GM15510 (cell line): ENCODE results near the gene PRKAG2.

Experiments
- POLR2A ChIP-seq: IDR thresholded peaks from 3 replicates; pipeline ENCODE4 v1.6.1; 2011; ENCODE audit warnings: borderline replicate concordance; ENCODE audit not compliant: insufficient read length; ENCODE audit errors: extremely low read depth

PRKAG2 gene

GRCh38 chr7:151756866-151757265 lies 120.0 kb downstream of the PRKAG2 start:
- no peak for TF ChIP-seq POLR2A

GRCh38 chr7:151756076-151756731 lies 120.7 kb downstream of the PRKAG2 start:
- no peak for TF ChIP-seq POLR2A

DNA sequence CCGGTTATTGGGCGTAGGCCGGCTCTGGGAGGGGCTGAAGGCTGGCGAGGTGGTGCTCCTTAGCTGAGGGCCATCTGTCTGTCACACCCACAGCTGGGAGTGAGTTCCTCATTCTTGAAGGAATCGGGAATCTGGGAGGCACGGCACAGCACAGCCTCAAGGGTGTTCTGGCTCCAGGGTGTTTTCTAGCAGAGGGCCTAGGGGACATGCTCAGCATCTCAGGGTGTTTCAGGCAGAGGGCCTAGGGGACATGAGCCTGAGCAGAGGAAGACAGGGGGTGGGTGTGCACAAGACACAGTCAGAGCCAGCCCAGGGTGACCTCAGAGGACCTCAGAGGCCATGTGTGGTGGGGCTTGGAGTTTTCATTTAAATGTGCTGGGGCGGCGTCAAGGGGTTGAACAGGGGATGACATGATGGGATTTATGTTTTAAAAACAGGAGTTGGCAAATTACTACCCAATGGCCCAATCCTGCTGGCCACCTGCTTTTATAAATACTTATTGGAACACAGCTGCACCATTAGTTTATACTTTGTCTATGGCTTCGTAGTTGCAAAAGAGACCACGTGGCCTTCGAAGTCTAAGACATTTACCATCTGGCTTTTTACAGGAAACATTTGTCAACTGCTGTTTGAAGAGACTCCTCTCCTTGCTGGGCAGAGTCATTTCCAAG lies 121.6 kb downstream of the PRKAG2 start:
- TF ChIP-seq POLR2A = no peak

- TF ChIP-seq POLR2A = no peak
Observed at GRCh38 chr7:151754688-151755130, 122.2 kb downstream of the PRKAG2 start.

DNA sequence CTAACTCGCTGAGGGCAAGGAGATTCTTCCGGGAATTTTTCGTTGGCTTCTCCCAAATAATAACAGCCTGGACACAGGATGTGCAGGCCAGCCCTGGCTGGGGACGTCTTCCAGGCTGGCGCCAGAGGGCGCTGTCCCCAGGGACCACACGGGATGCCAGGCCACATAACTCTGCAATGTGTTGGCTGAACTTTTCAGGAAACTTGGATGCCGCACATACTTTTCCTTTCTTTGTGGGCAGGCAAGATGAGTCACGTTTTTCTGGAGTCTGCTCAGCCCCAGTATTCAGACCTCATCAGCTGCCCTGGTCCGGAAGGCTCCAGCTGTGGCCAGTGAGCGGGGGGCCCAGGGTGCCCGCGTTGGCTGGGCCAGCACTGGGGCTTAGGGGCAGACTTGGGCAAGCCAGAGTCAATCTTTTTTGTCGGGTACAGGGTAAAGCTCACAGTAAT lies 122.7 kb downstream of the PRKAG2 start:
- TF ChIP-seq POLR2A = no peak

DNA sequence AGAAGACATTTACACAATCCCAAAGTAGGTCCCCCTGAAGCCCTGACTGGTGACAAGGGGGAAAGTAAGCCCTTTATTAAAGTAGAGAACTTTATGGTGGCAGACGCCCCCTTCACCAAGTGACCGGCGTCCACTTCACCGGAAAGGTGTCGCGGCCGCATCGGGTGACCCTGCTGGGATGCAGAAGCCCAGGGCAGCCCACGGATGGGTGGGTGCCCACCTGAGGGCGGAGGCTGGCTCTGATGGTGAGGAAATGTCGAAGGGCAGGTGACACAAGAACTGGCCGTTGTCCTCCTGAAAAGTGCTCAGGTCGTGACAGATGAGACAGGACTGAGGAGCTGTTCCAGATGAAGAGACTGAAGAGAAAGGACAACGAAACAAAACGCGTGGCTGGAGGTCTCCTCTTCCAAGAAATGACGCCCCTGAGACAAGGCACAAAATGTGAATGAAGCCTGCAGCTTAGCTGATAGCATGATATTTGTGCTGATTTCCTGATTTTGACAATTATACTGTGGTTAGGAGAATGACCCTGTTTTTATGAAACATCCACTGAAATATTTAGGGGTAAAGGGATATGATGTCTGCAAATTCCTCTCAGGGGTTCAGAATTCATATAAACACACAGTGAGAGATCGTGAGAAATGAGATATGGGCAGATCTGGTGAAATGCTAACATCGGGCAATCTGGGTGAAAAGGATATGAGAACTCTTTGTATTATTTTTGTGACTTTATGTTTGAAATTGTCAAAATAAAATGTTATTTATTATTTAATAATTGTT lies 123.9 kb downstream of the PRKAG2 start:
- no peak for TF ChIP-seq POLR2A

DNA sequence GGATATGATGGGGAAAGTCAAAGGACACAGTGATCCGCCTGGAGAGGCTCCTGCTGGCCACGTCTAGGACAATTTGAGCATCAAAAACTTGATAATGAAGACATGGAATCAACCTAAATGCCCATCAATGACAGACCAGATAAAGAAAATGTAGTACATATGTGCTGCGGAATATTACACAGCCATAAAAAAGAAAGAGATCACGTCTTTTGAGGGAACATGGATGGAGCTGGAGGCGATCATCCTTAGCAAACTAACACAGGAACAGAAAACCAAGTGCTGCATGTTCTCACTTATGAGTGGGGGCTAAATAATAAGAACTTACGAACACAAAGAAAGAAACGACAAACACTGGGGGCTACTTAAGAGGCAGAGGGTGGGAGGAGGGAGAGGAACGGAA lies 124.9 kb downstream of the PRKAG2 start:
- no peak for TF ChIP-seq POLR2A

DNA sequence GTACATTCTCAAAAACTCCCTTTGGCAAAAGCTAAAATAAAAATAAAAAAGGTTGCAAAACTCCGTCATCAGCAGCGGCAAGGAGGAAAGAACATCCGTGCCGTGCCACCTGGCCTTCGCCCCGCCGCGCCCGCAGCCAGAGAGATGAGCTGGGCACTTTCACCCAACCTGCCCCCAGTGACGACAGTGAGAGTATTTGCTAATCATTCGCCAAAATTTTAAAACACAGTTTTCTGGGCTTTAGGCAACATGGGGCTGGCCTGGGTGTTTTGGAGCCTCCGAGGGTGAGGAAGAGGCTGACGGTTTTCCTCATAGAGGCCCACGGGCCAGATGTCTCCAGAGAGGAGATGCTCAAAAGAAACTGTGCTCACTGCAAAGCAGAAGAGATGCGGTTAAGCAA lies 128.2 kb downstream of the PRKAG2 start:
- TF ChIP-seq POLR2A = no peak

DNA sequence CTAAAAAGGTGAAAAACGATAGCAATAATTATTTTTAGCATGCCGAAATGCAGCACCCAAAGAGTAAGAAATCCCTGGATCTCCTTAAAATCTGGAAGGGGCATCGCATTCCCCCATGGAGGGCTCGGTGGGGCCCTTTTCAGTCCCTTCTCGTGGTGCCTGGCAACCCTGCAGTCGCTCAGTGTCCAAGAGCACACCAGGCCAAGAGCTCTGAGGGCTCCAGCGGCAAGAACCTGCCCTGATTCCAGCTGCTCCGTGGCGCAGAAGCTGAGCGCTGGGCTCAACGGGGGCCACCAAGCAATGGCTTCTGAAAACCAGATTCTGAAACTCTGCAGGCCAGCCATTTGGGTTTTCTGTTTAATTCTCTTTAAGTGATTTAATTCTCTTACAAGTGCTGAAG lies 131.2 kb downstream of the PRKAG2 start:
- TF ChIP-seq POLR2A = no peak

DNA sequence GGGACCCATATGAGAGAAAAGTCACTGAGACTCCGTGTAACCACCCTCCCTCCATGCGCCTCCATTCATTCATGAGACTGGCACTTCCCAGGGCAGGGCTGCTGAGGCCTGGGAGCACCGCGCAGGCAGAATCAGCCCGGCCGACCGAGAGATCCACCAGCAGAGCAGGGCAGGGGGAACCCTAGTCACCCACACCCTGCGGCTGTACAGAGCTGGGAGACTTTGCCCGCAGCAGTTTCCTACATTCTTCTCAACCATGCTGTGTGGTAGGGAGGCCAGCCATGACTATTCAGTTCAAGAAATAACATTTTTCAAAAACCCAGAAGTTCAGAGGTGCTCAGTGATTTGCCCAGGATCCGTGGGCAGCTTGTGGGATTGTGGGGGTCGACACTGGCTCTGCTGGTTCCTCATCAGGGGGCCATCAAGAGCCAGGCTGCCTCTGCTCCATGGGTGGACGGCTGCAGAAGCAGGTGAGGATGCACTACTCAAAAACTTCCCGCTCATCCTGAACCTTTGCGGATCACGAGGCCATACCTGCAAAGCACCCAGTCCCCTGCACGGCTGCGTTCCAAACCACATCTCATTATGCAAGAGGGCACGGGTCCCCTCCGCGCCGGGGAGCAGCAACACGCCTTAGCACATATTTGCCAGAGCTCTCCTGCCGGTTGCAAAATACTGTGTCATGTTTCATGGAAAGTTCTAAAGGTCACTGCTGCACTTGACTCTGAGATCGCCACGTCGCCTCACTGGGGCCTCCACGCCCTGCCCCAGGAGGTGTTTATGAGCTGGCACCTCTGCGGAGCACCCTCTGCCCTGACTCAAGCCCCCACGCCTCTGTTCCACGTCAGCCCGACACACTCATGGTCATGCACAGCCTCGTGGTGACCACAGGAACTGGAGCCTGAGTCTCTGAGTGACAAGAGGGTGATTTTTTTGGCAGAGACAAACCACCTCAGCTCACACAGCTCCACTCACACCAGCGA lies 132.0 kb downstream of the PRKAG2 start:
- no peak for TF ChIP-seq POLR2A

DNA sequence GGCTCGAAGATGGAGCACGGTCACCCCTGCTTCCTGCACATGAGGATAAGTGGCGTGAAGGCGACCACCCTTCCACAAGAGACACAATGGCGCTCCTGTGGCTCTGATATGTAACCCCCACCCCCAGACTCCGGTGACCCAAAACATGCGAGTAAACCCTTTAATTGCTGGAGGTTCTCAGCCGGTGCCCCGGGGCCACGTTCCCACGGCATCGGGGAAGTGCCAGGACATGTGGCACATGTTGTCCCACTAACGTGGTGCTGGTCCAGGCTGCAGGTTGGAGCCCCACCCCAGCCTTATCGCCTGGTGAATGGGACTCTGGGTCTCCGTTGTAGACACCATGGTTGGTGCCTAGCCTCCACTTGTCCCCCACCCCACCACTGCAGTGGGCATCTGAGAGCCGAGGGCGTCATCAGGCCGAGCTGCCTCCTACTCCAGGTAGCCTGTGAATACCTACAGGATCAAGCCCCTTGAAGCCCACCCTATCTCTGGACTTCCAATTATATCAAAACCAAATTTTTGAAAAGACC lies 132.8 kb downstream of the PRKAG2 start:
- no peak for TF ChIP-seq POLR2A

GRCh38 chr7:151743481-151743983 lies 133.4 kb downstream of the PRKAG2 start:
- no peak for TF ChIP-seq POLR2A

DNA sequence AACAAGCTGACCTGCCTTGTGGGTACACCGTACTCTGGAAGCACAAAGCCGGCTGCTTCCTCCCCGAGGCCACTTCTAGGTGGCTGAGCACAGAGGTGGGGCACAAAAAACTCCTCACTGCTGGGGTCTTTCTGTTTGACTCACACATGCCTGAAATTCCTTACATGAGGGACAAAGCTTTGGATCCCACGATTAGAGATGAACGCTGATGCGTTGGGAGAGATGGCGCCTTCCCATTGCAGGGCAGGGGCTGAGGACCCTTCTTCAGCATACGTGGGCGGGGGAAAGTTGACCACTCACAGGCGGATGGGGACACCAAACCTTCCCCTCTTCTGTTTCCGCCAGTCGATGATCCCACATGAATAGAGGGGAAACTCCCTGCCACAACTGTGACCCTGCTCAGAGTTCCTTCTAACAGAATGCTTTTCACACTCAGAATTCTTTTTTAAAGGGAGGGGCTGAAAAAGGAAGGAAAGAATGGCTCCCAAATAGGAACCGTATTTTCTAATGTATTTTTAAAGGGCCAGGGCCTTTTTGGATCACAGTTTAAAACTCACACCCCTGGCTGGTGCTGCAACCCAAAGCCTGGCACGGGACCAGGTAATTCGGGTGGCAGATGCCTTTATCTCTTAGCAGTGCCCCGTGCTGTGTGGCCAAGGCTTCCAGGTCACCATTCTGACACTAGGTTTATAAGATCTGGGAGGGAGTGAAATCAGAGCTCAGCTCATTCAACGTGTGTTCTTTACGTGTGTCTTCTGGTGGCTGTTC lies 134.0 kb downstream of the PRKAG2 start:
- no peak for TF ChIP-seq POLR2A
